ENCODE measurements around the gene SOX12. TPM values are rescaled to one million over a fixed set of nuclear protein-coding genes. Genes with fewer than 3 reads are reported as not detected.

SOX12 gene
- total RNA-seq, 1 experiment from 2014 or later: 41.0 TPM

DNA sequence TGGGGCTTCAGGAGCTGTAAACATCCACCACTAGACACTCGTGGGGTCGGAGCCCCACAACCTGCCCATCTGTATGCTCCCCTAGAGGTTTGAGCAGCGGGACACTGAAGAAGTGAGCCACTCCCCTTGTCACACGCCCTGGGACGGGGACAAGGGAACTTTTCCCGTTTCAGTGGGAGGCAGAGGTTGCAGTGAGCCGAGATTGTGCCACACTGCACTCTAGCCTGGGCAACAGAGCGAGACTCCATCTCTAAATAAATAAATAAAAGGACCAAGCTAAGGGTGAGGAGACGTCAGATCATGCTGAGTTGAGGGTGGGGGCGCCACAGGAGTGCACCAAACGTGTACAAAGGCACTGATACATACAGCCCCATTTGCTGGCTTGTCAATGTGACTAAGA is 19.6 kb upstream of the SOX12 start:
- ChIA-PET CTCF (no interaction called here), POLR2A (ENCODE audit: low non-redundant PET) (interaction anchor here (0.7 kb wide), 1 partner anchor 8 kb away, joined by 7 read pairs; no protein-coding TSS in a partner anchor)
- H3K9me3 ChIP-seq (ENCODE audit: low read depth, low read length, poor library complexity, severe bottlenecking): no peaks in the 10 kb centered on the region
- no TSS peak for BruUV-seq (replicated peaks)
- no peak overlapping the region for H3K27ac ChIP-seq (ENCODE audit: low read depth, low read length, poor library complexity, severe bottlenecking)
- no peaks in the 10 kb centered on the region for H3K36me3 ChIP-seq (ENCODE audit: insufficient read depth, low read length, poor library complexity, severe bottlenecking)
- H3K4me3 ChIP-seq (ENCODE audit: low read depth, low read length, poor library complexity, severe bottlenecking): no peak overlapping the region
- H3K4me1 ChIP-seq (ENCODE audit: insufficient read depth, low read length, poor library complexity, severe bottlenecking): peaks cover 41% of the 10 kb centered on the region
- intact Hi-C loops (cut with micrococcal nuclease; ENCODE audit: unreplicated experiment): no loop called here
- H3K27me3 ChIP-seq (replicated peaks; ENCODE audit: insufficient read depth, low read depth, low read length, poor library complexity): no peaks in the 10 kb centered on the region
- TF ChIP-seq, protein P1, sequence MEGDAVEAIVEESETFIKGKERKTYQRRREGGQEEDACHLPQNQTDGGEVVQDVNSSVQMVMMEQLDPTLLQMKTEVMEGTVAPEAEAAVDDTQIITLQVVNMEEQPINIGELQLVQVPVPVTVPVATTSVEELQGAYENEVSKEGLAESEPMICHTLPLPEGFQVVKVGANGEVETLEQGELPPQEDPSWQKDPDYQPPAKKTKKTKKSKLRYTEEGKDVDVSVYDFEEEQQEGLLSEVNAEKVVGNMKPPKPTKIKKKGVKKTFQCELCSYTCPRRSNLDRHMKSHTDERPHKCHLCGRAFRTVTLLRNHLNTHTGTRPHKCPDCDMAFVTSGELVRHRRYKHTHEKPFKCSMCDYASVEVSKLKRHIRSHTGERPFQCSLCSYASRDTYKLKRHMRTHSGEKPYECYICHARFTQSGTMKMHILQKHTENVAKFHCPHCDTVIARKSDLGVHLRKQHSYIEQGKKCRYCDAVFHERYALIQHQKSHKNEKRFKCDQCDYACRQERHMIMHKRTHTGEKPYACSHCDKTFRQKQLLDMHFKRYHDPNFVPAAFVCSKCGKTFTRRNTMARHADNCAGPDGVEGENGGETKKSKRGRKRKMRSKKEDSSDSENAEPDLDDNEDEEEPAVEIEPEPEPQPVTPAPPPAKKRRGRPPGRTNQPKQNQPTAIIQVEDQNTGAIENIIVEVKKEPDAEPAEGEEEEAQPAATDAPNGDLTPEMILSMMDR (conservative IDR thresholded peaks at IDR 0.05; ENCODE audit: low read depth, low read length): no peak
- TF ChIP-seq EZH2 (IDR thresholded peaks at IDR 0.05; ENCODE audit: borderline replicate concordance, low read depth, low read length, poor library complexity, severe bottlenecking): no peak
- DNase-seq (ENCODE audit: low spot score): no peak

- ChIA-PET POLR2A (ENCODE audit: low non-redundant PET) (no interaction called here), CTCF (no interaction called here)
- H3K4me3 ChIP-seq (ENCODE audit: low read depth, low read length, poor library complexity, severe bottlenecking): no peak overlapping the region
- H3K36me3 ChIP-seq (ENCODE audit: insufficient read depth, low read length, poor library complexity, severe bottlenecking): no peaks in the 10 kb centered on the region
- peaks cover 27% of the 10 kb centered on the region for H3K4me1 ChIP-seq (ENCODE audit: insufficient read depth, low read length, poor library complexity, severe bottlenecking)
- peak overlapping the region; percentile 94 for H3K27ac ChIP-seq (ENCODE audit: low read depth, low read length, poor library complexity, severe bottlenecking)
- H3K27me3 ChIP-seq (replicated peaks; ENCODE audit: insufficient read depth, low read depth, low read length, poor library complexity): no peaks in the 10 kb centered on the region
- no TSS peak for BruUV-seq (replicated peaks)
- TF ChIP-seq, protein P1 (conservative IDR thresholded peaks at IDR 0.05; ENCODE audit: low read depth, low read length): no peak
- TF ChIP-seq EZH2 (IDR thresholded peaks at IDR 0.05; ENCODE audit: borderline replicate concordance, low read depth, low read length, poor library complexity, severe bottlenecking): no peak
- no peaks in the 10 kb centered on the region for H3K9me3 ChIP-seq (ENCODE audit: low read depth, low read length, poor library complexity, severe bottlenecking)
- intact Hi-C loops (cut with micrococcal nuclease; ENCODE audit: unreplicated experiment): no loop called here
- no peak for DNase-seq (ENCODE audit: low spot score)
These were observed 16.8 kb upstream of the SOX12 start for GRCh38 chr20:308427-309038.

GRCh38 chr20:309306-309840 is 16.0 kb upstream of the SOX12 start:
- Histone ChIP-seq H3K27ac (ENCODE audit: low read depth, low read length, poor library complexity, severe bottlenecking) (peak overlapping the region; percentile 94), H3K4me1 (ENCODE audit: insufficient read depth, low read length, poor library complexity, severe bottlenecking) (peaks cover 32% of the 10 kb centered on the region), H3K27me3 (replicated peaks; ENCODE audit: insufficient read depth, low read depth, low read length, poor library complexity) (no peaks in the 10 kb centered on the region), H3K36me3 (ENCODE audit: insufficient read depth, low read length, poor library complexity, severe bottlenecking) (no peaks in the 10 kb centered on the region), H3K9me3 (ENCODE audit: low read depth, low read length, poor library complexity, severe bottlenecking) (no peaks in the 10 kb centered on the region), H3K4me3 (ENCODE audit: low read depth, low read length, poor library complexity, severe bottlenecking) (peak overlapping the region; percentile 42)
- CTCF ChIA-PET: interaction anchor here (0.5 kb wide), 1 partner anchor 337 kb away, joined by 3 read pairs; no protein-coding TSS in a partner anchor
- intact Hi-C loops (cut with micrococcal nuclease; ENCODE audit: unreplicated experiment): no loop called here
- DNase-seq (ENCODE audit: low spot score): no peak
- TF ChIP-seq, protein P1 (conservative IDR thresholded peaks at IDR 0.05; ENCODE audit: low read depth, low read length): peak; percentile 18; the same call in 1 of the 2 replicates
- TF ChIP-seq EZH2 (IDR thresholded peaks at IDR 0.05; ENCODE audit: borderline replicate concordance, low read depth, low read length, poor library complexity, severe bottlenecking): no peak
- POLR2A ChIA-PET (ENCODE audit: low non-redundant PET): no interaction called here
- BruUV-seq (replicated peaks): TSS peak; percentile 98

Measured in A673 (cell line).